WERI-Rb-1 (cell line): ENCODE measurements around the gene NGEF.
A peak's percentile ranks its signal among the peaks of the same experiment; 100 is the strongest.

Experiments used
- DNase-seq: peaks from one replicate; pipeline ENCODE4 v3.0.0-alpha.2; 2020
- H3K27ac ChIP-seq: fragments of 250-450 bp; sonication (Bioruptor Pico); 2 replicates; pipeline ENCODE4 v1.5.1; 2020; ENCODE audit warnings: mild to moderate bottlenecking, moderate library complexity
- H3K27me3 ChIP-seq: fragments of 250-450 bp; sonication (Bioruptor Pico); 2 replicates; pipeline ENCODE4 v1.5.1; 2021; ENCODE audit warnings: mild to moderate bottlenecking, low read depth, moderate library complexity; ENCODE audit not compliant: insufficient read depth, severe bottlenecking
- H3K36me3 ChIP-seq: fragments of 250-450 bp; sonication (Bioruptor Pico); 2 replicates; pipeline ENCODE4 v1.5.1; 2020; ENCODE audit warnings: mild to moderate bottlenecking, moderate library complexity
- H3K4me3 ChIP-seq: 2 replicates; pipeline ENCODE4 v1.5.1; 2011; ENCODE audit warnings: low read depth, mild to moderate bottlenecking, control low read depth, low read length
- H3K9me3 ChIP-seq: fragments of 250-450 bp; sonication (Bioruptor Pico); 2 replicates; pipeline ENCODE4 v1.5.1; 2021; ENCODE audit warnings: mild to moderate bottlenecking, moderate library complexity; ENCODE audit not compliant: severe bottlenecking
- CTCF ChIP-seq: IDR thresholded peaks from 2 replicates; pipeline ENCODE4 v1.5.1; 2011; ENCODE audit warnings: low read depth, mild to moderate bottlenecking, control low read depth, inconsistent platforms, low read length

Gene NGEF

GRCh38 chr2:232925153-232925820 is 87.8 kb downstream of the NGEF start:
- no peaks in the 10 kb centered on the region for H3K36me3 ChIP-seq
- TF ChIP-seq CTCF, result no peak
- no peak overlapping the region for H3K27ac ChIP-seq
- H3K4me3 ChIP-seq, result no peak overlapping the region
- DNase-seq, result peak; percentile 46
- H3K9me3 ChIP-seq, result peaks cover 3% of the 10 kb centered on the region
- peaks cover 14% of the 10 kb centered on the region for H3K27me3 ChIP-seq

- H3K9me3 ChIP-seq, result peaks cover 3% of the 10 kb centered on the region
- H3K36me3 ChIP-seq, result no peaks in the 10 kb centered on the region
- no peak for DNase-seq
- no peak overlapping the region for H3K4me3 ChIP-seq
- H3K27ac ChIP-seq, result no peak overlapping the region
- peaks cover 14% of the 10 kb centered on the region for H3K27me3 ChIP-seq
- TF ChIP-seq CTCF, result no peak
Observed at GRCh38 chr2:232924433-232924832, 88.6 kb downstream of the NGEF start.

GRCh38 chr2:232920760-232921159 is 92.3 kb downstream of the NGEF start:
- H3K9me3 ChIP-seq, result peaks cover 3% of the 10 kb centered on the region
- H3K27me3 ChIP-seq, result no peaks in the 10 kb centered on the region
- TF ChIP-seq CTCF, result no peak
- no peak for DNase-seq
- H3K36me3 ChIP-seq, result no peaks in the 10 kb centered on the region
- H3K27ac ChIP-seq, result no peak overlapping the region
- H3K4me3 ChIP-seq, result no peak overlapping the region

- H3K4me3 ChIP-seq, result no peak overlapping the region
- TF ChIP-seq CTCF, result no peak
- H3K27ac ChIP-seq, result no peak overlapping the region
- H3K27me3 ChIP-seq, result no peaks in the 10 kb centered on the region
- DNase-seq, result no peak
- no peaks in the 10 kb centered on the region for H3K36me3 ChIP-seq
- H3K9me3 ChIP-seq, result peaks cover 3% of the 10 kb centered on the region
Observed at GRCh38 chr2:232920055-232920454, 93.0 kb downstream of the NGEF start.

- Histone ChIP-seq H3K9me3 (no peaks in the 10 kb centered on the region), H3K27ac (no peak overlapping the region), H3K27me3 (no peaks in the 10 kb centered on the region), H3K36me3 (no peaks in the 10 kb centered on the region), H3K4me3 (no peak overlapping the region)
- TF ChIP-seq CTCF, result no peak
- DNase-seq, result no peak
Observed at GRCh38 chr2:232919141-232919540, 93.9 kb downstream of the NGEF start.

GRCh38 chr2:232913903-232914302 is 99.2 kb downstream of the NGEF start:
- H3K4me3 ChIP-seq, result no peak overlapping the region
- no peaks in the 10 kb centered on the region for H3K36me3 ChIP-seq
- no peak for DNase-seq
- no peak overlapping the region for H3K27ac ChIP-seq
- no peak for TF ChIP-seq CTCF
- H3K27me3 ChIP-seq, result no peaks in the 10 kb centered on the region
- H3K9me3 ChIP-seq, result no peaks in the 10 kb centered on the region
